GM10266 (cell line): ENCODE measurements around the gene ATRX.
"Not testable (repeated sequence)": the region's sequence is repeated elsewhere in the genome, so short reads cannot be mapped to it uniquely, and the experiment has no call there.

ENCODE experiments used
- DNase-seq: peaks from one replicate; pipeline ENCODE4 v3.0.0; 2012; ENCODE audit errors: extremely low spot score
- TF ChIP-seq, protein P1 (sequence below): IDR thresholded peaks from 2 replicates; pipeline ENCODE4 v1.5.1; 2012; ENCODE audit warnings: mild to moderate bottlenecking, low read depth; ENCODE audit not compliant: control insufficient read depth, insufficient read depth; ENCODE audit errors: missing control alignments

The ATRX gene

DNA sequence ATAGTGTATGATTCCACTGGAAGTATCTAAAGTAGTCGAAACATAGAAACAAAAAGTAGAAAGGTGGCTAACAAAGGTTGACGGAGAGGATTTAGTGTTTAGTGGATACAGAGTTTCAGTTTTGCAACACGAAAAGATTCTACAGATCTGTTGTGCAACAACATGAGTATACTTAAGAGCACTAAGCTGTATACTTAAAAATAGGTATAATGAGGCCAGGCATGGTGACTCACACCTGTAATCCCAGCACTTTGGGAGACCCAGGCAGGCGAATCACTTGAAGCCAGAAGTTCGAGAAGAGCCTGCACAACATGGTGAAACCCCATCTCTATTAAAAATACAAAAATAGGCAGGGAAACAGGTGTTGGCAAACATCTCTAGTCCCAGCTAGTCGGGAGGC, 7.9 kb upstream of the ATRX start:
- no peak for DNase-seq
- TF ChIP-seq, protein P1, sequence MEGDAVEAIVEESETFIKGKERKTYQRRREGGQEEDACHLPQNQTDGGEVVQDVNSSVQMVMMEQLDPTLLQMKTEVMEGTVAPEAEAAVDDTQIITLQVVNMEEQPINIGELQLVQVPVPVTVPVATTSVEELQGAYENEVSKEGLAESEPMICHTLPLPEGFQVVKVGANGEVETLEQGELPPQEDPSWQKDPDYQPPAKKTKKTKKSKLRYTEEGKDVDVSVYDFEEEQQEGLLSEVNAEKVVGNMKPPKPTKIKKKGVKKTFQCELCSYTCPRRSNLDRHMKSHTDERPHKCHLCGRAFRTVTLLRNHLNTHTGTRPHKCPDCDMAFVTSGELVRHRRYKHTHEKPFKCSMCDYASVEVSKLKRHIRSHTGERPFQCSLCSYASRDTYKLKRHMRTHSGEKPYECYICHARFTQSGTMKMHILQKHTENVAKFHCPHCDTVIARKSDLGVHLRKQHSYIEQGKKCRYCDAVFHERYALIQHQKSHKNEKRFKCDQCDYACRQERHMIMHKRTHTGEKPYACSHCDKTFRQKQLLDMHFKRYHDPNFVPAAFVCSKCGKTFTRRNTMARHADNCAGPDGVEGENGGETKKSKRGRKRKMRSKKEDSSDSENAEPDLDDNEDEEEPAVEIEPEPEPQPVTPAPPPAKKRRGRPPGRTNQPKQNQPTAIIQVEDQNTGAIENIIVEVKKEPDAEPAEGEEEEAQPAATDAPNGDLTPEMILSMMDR: no peak

DNA sequence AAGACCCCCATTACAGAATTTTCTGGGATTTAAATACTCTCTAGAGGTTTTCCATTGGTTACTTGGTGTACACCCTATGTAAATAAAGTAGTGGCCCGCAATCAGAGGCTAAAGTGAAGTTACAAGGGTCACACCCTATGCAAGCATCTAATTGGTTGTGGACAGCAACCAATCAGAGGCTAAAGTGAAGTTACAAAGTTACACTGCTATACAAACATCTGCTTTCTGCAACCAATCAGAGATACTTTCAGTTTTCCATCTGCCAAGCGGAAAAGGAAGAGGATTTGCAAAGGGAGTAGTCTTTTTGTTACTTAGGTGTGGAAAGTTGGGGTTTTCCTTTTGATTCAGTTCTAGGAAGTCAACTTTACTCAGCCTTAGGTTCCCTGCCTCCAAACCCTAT, 2.0 kb upstream of the ATRX start:
- no peak for DNase-seq
- TF ChIP-seq, protein P1: no peak

DNA sequence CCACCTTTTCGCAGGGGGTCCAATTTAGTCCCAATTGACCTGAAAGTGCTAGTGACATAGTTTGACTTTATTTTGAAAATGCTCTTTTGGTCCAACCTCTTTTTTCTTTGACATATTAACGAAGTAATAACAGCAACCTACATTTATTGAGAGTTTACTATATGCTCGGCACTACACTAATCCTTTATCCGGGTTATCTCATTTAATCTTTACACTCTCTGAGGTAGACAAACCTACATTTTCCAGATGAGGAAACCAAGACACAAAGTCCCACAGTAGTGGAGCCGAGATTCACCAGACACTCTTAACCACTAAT, 307 bp upstream of the ATRX start:
- TF ChIP-seq, protein P1: no peak
- DNase-seq: no peak

DNA sequence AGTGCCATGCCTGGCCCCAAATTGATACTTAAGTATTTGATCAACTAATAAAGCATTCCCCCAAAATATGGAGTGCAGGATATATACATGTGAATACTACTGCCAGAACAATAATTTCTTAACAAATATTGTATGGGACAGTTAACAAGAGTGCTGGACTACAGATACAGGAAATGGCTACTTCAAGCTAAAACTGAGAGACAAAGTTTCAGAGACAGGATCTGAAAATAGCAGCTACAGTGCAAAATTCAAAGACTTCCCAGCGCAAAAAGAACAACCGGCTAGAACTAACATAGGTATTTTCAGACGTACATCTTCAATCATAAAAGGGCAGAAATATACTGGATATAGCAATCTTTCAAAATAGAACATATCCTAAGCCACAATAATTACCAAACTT, 6.3 kb downstream of the ATRX start:
- DNase-seq: no peak
- TF ChIP-seq, protein P1: no peak

DNA sequence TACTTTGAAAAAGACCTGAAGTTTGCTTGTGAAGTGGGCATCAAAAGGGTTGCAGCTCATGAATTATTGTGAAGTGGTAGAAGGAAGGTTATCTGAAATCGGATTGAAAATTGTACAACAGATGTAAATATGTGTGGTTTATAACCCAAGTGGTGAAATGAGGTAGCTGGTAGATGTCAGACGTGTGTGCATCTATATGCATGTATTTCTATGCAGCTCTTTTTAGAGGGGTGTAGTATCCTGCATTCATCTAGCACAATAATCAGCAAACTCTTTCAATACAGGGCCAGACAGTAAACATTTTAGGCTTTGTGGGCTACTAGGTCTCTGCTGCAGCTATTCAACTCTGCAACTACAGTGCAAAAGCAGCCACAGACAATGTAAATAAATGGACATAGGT, 9.4 kb downstream of the ATRX start:
- no peak for DNase-seq
- TF ChIP-seq, protein P1: no peak

DNA sequence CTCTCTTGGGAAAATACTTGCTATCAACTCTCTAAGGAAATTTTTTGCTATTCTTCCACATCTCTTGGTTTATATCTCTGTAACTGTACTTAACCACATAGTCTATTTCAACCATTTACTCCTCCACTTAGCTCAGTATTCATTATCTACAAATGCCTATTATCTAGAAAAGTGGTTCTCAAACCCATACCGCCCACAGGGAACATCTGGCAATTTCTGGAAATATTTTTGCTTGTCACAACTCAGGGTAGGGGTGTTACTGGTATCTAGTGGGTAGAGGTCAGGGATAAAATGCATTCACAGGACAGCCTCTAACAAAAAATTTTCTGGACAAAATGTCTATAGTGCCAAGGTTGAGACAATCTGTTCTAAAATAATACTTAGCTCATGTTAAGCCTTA, 14.4 kb downstream of the ATRX start:
- TF ChIP-seq, protein P1: no peak
- no peak for DNase-seq

DNA sequence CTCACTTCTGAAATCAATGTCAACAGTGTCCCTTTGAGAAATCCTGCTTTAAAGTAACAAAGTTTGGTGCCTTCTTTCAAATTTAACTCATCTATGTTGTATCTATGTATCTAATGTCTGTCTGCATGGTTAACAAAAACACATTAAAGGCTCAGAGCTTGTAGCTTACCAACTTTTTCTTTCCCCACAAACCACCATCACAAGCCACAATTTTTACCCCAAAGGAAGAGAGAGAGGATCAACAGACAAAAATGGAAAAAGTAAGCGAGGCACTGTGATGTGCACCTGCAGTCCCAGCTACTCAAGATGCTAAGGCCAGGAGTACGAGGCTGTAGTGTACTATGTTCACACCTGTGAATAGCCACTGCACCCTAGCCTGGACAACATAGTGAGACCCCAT, 17.2 kb downstream of the ATRX start:
- DNase-seq: no peak
- TF ChIP-seq, protein P1: no peak

DNA sequence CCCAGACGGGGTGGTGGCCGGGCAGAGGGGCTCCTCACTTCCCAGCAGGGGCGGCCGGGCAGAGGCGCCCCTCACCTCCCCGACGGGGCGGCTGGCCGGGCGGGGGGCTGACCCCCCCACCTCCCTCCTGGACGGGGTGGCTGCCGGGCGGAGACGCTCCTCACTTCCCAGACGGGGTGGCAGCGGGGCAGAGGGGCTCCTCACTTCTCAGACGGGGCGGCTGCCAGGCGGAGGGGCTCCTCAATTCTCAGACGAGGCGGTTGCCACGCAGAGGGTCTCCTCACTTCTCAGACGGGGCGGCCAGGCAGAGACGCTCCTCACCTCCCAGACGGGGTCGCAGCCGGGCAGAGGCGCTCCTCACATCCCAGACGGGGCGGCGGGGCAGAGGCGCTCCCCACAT, 19.8 kb downstream of the ATRX start:
- DNase-seq: not testable (repeated sequence)
